ENCODE results near the gene ADGRG1.
A peak's percentile ranks its signal among the peaks of the same experiment; 100 is the strongest.

The ADGRG1 gene

DNA sequence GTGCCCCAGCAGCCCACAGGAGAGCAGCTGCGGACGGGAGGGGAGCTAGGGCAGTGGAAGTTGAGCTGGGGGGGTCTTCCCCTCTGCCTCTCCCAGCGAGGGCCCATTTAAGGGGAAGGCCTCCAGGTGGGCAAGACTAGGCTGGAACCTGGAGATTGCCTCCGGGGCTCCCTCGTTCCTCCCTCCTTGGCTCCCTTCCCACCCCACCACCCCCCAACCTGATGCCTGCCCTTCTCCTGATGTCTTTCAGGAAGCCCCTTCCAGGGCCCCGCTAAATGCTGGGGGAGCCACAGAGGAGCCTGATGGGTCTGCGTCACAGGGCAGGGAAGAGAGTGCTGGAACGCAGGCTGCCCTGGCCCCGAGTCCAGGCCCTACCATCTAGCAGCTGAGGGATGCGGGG lies 16.7 kb downstream of the ADGRG1 start:
- peaks cover 90 to 100% (median 97%) of the 10 kb centered on the region in 10 experiments for H3K4me1 ChIP-seq
- H3K4me2 ChIP-seq: peak overlapping the region; percentile 60 to 94 (median 81)
- no peaks in the 10 kb centered on the region for H3K9me3 ChIP-seq (replicated peaks in 1 of 11)
- H3K36me3 ChIP-seq: peaks cover 0 to 10% (median 0%) of the 10 kb centered on the region in 11 experiments; a peak in 1 of 22 replicates
- no peaks in the 10 kb centered on the region for H4K20me1 ChIP-seq
- H3K27me3 ChIP-seq: no peaks in the 10 kb centered on the region
- H3K4me3 ChIP-seq: no peak overlapping the region
- TF ChIP-seq Cebpa-rat (IDR thresholded peaks at IDR 0.05): no peak
- peak overlapping the region in 8 of 11 experiments; percentile 79 to 91 (median 86); a peak in 16 of 22 replicates for H3K27ac ChIP-seq
- H3K9ac ChIP-seq: peak overlapping the region in 7 of 11 experiments; percentile 6 to 68 (median 51); a peak in 14 of 22 replicates

DNA sequence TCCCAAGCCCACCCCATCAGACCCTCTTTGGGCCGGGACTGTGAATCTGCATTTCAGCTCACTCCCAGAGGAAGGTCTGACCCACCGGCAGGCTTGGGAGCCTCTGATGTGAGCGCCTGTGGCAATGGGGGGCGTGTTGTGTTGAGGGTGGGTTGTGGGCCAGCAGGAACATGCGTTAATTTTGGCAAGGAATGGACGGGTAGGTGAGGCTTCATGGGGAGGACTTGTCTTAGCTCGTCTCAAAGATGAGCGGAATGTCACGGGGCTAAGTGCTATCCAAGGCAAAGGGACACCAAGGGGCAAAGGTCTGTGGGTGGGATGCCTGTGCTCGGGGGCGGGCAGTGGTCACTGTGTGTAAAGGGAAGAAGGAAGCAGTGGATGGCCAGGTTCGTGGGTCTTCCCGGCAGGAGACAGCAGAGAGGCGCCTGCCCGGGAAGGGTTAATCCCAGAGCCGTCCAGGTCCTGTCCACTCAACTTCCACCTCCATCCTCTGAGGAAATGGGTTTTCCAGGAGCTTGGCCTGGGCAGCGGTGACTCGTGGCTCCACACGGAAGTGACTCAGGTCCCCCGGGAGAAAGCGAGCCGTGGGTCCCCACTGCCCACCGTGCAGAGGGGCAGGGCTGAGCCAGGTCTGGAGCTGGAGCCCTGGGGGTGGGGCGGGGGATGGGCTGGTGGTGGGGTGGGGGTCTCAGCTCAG lies 17.4 kb downstream of the ADGRG1 start:
- Histone ChIP-seq H3K27me3 (no peaks in the 10 kb centered on the region), H3K4me2 (peak overlapping the region; percentile 53 to 94 (median 81)), H3K36me3 (peaks cover 0 to 12% (median 0%) of the 10 kb centered on the region in 11 experiments; a peak in 2 of 22 replicates), H3K9ac (peak overlapping the region in 8 of 11 experiments; percentile 6 to 68 (median 54); a peak in 15 of 22 replicates), H3K4me3 (no peak overlapping the region), H3K27ac (peak overlapping the region in 9 of 11 experiments; percentile 38 to 91 (median 85); a peak in 17 of 22 replicates), H4K20me1 (no peaks in the 10 kb centered on the region), H3K4me1 (peaks cover 87 to 100% (median 94%) of the 10 kb centered on the region in 10 experiments), H3K9me3 (replicated peaks in 1 of 11) (no peaks in the 10 kb centered on the region)
- TF ChIP-seq Cebpa-rat (IDR thresholded peaks at IDR 0.05): no peak

DNA sequence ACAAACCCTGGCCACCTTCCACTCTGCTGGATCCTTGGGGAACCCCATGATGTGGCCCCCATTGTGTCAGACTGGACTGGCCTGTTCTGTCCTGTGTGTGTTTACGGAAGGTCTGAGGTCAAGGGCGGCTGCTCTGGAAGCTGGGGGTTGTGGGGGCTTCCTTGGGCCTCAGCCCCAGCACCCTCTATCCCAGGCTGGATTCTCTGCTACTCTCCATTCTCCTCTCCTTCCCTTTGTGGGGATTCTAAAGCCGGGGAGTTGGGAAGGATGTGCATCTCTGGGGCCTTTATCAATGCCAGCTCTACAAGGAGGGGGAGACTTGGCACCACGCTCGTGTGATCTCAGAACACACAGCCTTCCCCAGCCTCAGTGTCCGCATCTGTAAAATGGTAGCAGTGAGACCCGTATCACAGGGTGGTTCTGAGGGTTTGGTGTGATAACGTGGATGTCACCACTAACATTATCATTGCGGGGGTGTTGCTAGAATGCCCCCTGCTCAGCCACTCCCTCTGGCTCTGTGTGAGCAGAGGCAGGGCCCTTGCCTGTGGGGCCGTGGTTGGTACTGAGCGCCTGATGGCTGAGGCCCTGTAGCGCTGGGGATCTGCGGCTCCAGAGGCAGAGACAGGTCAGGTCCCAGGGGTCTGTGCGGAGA lies 18.1 kb downstream of the ADGRG1 start:
- no peak for TF ChIP-seq Cebpa-rat (IDR thresholded peaks at IDR 0.05)
- H3K9me3 ChIP-seq (replicated peaks in 1 of 11): no peaks in the 10 kb centered on the region
- peak overlapping the region in 9 of 11 experiments; percentile 38 to 91 (median 85); a peak in 18 of 22 replicates for H3K27ac ChIP-seq
- no peaks in the 10 kb centered on the region for H3K27me3 ChIP-seq
- 0 out of 20 replicates have a peak overlapping the region, but pooled peaks of 1 of the 10 experiments have one; percentile 13 for H3K4me3 ChIP-seq
- H3K9ac ChIP-seq: peak overlapping the region in 8 of 11 experiments; percentile 22 to 71 (median 56); a peak in 15 of 22 replicates
- peak overlapping the region; percentile 35 to 94 (median 81); a peak in 20 of 22 replicates for H3K4me2 ChIP-seq
- H4K20me1 ChIP-seq: no peaks in the 10 kb centered on the region
- peaks cover 82 to 100% (median 95%) of the 10 kb centered on the region in 10 experiments for H3K4me1 ChIP-seq
- peaks cover 0 to 19% (median 0%) of the 10 kb centered on the region in 11 experiments; a peak in 3 of 22 replicates for H3K36me3 ChIP-seq

DNA sequence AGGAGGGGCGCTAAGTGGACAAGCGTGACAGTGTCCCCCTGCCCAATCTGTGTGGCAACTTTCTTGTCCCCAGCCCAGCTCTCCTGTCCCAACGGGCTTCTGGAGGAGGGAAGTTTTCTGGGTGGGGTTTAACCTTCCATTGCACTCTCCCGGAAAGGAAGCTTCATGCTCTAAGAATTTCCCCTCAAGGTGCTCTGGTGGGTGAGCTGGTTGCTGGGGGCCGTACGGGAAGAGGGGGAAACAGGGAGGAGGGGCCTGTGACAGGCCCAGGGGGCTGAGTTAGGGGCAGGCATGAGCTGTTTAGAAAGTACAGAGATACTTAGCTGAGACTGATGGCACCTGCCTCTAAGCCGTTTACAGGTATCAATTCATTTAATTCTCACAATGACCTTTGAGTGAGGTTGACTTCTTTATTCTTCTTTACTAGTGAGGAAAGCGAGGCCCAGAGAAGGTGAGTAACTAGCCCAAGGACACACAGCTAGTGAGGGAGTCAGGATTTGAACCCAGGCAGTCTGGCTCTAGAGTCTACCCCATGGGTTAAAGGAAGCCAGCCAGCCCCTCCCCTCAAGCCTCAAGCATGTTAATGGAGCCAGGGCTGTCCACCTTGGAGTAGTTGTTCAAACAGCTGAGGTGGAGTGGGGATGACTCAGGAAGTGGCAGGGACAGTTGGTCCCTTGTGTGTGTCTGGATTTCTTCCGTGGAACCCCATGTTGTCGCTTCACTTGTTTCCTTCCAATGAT lies 18.9 kb downstream of the ADGRG1 start:
- Histone ChIP-seq H3K9ac (peak overlapping the region in 9 of 11 experiments; percentile 46 to 76 (median 71); a peak in 18 of 22 replicates), H3K27ac (peak overlapping the region in 10 of 11 experiments; percentile 7 to 91 (median 84); a peak in 19 of 22 replicates), H3K4me1 (peaks cover 81 to 100% (median 95%) of the 10 kb centered on the region in 10 experiments), H3K4me3 (peak overlapping the region in 5 of 10 experiments; percentile 5 to 43 (median 27); a peak in 5 of 20 replicates), H3K27me3 (no peaks in the 10 kb centered on the region), H3K9me3 (replicated peaks in 1 of 11) (no peaks in the 10 kb centered on the region), H3K36me3 (peaks cover 0 to 26% (median 0%) of the 10 kb centered on the region in 11 experiments; a peak in 3 of 22 replicates), H4K20me1 (no peaks in the 10 kb centered on the region), H3K4me2 (peak overlapping the region; percentile 52 to 94 (median 86))
- TF ChIP-seq Cebpa-rat (IDR thresholded peaks at IDR 0.05): no peak

DNA sequence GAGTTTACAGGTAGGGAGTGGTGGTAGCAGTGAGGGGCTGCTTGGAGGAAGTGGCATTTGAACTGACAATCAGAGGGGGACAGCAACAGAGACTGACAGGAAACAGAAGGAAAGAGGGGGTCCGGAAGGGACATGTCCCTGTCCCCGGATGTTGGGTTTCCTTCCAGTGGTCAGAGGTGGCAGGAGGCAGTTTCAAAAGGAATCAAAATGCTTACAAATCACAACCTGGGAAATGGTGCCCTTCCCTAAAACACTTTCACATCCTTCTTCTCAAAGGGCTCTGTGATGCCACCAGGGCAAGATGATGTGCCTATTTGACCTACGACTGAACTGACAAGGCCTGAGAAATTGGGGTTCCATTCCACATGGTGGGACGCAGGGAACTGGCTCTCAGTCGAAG lies 19.7 kb downstream of the ADGRG1 start:
- H3K4me1 ChIP-seq: peaks cover 81 to 100% (median 95%) of the 10 kb centered on the region in 10 experiments
- TF ChIP-seq Cebpa-rat (IDR thresholded peaks at IDR 0.05): peak in 3 of 11 experiments; percentile 49 to 60 (median 55); a peak in 4 of 22 replicates
- H3K4me3 ChIP-seq: peak overlapping the region in 2 of 10 experiments; percentile 33 to 43; a peak in 2 of 20 replicates
- H4K20me1 ChIP-seq: no peaks in the 10 kb centered on the region
- H3K9me3 ChIP-seq (replicated peaks in 1 of 11): no peaks in the 10 kb centered on the region
- H3K9ac ChIP-seq: peak overlapping the region in 9 of 11 experiments; percentile 46 to 76 (median 71); a peak in 18 of 22 replicates
- H3K4me2 ChIP-seq: peak overlapping the region; percentile 52 to 94 (median 86)
- H3K36me3 ChIP-seq: peaks cover 0 to 26% (median 0%) of the 10 kb centered on the region in 11 experiments; a peak in 3 of 22 replicates
- no peaks in the 10 kb centered on the region for H3K27me3 ChIP-seq
- H3K27ac ChIP-seq: peak overlapping the region in 10 of 11 experiments; percentile 28 to 91 (median 84); a peak in 19 of 22 replicates

DNA sequence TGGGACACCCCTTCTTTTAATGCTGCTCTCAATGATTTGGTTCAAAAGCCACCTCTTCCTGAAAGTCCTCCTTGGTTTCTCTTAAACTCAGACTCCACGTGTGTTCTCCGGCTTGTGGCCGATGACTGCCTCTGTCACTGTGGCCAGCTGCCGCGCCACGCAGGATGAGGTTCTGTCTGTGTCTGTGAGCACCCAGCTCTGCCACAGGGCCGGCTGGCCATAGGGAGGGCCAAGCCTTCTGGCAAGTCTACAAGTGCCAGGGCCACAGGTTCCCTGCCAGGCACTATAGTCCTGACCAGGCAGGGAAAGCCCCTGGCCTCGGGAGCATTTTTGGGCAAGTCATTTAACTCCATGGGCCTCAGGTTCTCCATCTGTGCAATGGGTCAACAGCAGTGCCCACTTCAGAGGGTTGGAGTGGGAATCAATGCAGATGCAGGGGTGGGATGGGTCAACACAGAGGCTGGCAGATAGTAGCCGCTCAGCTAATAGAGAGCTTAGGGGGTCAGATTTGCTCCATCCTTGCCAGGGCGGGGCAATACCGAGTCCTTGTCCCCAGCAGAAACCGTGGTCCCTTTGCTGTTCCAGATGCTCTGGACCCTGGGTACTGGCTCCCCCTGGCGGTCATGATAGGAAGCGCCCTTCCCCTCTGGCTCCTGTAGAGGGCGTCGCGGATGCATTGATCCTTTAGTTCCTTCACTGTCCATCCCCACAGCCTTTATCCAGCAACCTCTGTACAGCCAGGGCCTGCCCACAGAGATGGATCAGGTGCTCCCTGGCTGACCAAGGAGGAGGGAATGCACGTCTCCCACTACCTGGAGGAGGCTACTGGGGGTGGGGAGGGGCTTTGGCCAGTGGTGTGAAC lies 20.4 kb downstream of the ADGRG1 start:
- no peaks in the 10 kb centered on the region for H3K27me3 ChIP-seq
- peak overlapping the region; percentile 52 to 94 (median 86) for H3K4me2 ChIP-seq
- peak overlapping the region in 10 of 11 experiments; percentile 28 to 91 (median 84); a peak in 19 of 22 replicates for H3K27ac ChIP-seq
- peak overlapping the region in 9 of 11 experiments; percentile 46 to 76 (median 71); a peak in 17 of 22 replicates for H3K9ac ChIP-seq
- H3K4me3 ChIP-seq: no peak overlapping the region
- no peak for TF ChIP-seq Cebpa-rat (IDR thresholded peaks at IDR 0.05)
- peaks cover 0 to 26% (median 0%) of the 10 kb centered on the region in 11 experiments; a peak in 3 of 22 replicates for H3K36me3 ChIP-seq
- no peaks in the 10 kb centered on the region for H4K20me1 ChIP-seq
- no peaks in the 10 kb centered on the region for H3K9me3 ChIP-seq (replicated peaks in 1 of 11)
- H3K4me1 ChIP-seq: peaks cover 81 to 100% (median 96%) of the 10 kb centered on the region in 10 experiments

DNA sequence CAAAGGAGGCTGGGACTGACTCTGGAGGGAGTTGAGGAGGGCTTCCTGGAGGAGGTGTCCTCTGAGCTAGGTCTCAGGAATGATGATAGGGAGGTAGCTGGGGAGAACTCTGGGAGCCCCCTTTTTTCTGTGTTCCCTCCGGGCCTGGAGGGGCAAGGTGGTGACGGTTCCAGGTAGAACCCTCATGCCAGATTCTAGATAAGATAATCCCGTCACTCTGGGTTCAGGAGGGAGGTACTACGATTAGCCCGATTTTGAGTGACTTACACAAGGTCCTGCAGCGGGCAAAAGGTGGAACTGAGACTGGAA lies 21.0 kb downstream of the ADGRG1 start:
- Histone ChIP-seq H3K36me3 (peaks cover 0 to 23% (median 0%) of the 10 kb centered on the region in 11 experiments; a peak in 3 of 22 replicates), H3K9ac (peak overlapping the region in 2 of 11 experiments; percentile 3 to 4; a peak in 3 of 22 replicates), H3K4me2 (peak overlapping the region in 6 of 11 experiments; percentile 29 to 90 (median 48); a peak in 8 of 22 replicates), H4K20me1 (no peaks in the 10 kb centered on the region), H3K27me3 (no peaks in the 10 kb centered on the region), H3K9me3 (replicated peaks in 1 of 11) (no peaks in the 10 kb centered on the region), H3K4me1 (peaks cover 80 to 100% (median 96%) of the 10 kb centered on the region in 10 experiments), H3K27ac (peak overlapping the region in 8 of 11 experiments; percentile 79 to 91 (median 86); a peak in 16 of 22 replicates), H3K4me3 (no peak overlapping the region)
- no peak for TF ChIP-seq Cebpa-rat (IDR thresholded peaks at IDR 0.05)
